Transverse colon (tissue), 4 donors: Measurements from ENCODE around the gene OBP2B.

Experiments
- POLR2A ChIP-seq: fragments of 450-650 bp; IDR thresholded peaks from one replicate; pipeline ENCODE4 v1.6.1; 2016; ENCODE audit warnings: antibody characterized with exemption, mild to moderate bottlenecking, moderate library complexity
- POLR2AphosphoS5 ChIP-seq, 3 donors: sonication (generic); formaldehyde crosslinking; IDR thresholded peaks; one replicate each; pipeline ENCODE4 v1.6.1; 2016; ENCODE audit warnings: antibody characterized with exemption in 3 of 3
- TF ChIP-seq, protein P1 (sequence below), 5 experiments: fragments of 200-600 bp in 3 of 5; fragments of 450-650 bp in 2 of 5; sonication (generic) in 3 of 5; IDR thresholded peaks; 1 replicate in 2 of 5; 2 replicates in 3 of 5; pipeline ENCODE4 v1.5.1; 2016 to 2017; ENCODE audit warnings: antibody characterized with exemption in 5 of 5, inconsistent platforms in 3 of 5, mild to moderate bottlenecking in 2 of 5, moderate library complexity in 1 of 5

DNA sequence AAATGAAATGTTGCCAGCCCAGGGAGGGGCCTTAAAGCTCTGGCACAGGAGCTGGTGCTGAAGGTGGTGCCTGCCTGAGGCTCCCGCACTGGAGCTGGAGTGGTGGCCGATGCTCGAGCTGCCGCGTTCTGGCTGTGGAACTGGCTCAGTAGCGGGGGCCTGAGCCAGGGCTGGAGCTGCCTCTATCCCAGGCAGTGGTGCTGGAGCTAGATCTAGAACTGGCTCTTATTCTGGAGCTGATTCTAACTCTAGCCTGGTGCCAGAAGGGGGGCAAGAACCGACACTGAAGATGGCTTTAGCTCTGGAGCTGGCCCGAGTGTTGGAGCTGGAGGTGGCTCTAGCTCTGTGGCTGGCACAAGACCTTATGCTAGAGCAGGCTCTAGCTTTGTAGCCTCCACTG, 19.2 kb downstream of the OBP2B start:
- TF ChIP-seq, protein P1, sequence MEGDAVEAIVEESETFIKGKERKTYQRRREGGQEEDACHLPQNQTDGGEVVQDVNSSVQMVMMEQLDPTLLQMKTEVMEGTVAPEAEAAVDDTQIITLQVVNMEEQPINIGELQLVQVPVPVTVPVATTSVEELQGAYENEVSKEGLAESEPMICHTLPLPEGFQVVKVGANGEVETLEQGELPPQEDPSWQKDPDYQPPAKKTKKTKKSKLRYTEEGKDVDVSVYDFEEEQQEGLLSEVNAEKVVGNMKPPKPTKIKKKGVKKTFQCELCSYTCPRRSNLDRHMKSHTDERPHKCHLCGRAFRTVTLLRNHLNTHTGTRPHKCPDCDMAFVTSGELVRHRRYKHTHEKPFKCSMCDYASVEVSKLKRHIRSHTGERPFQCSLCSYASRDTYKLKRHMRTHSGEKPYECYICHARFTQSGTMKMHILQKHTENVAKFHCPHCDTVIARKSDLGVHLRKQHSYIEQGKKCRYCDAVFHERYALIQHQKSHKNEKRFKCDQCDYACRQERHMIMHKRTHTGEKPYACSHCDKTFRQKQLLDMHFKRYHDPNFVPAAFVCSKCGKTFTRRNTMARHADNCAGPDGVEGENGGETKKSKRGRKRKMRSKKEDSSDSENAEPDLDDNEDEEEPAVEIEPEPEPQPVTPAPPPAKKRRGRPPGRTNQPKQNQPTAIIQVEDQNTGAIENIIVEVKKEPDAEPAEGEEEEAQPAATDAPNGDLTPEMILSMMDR (IDR thresholded peaks at IDR 0.05): no peak
- no peak for TF ChIP-seq POLR2AphosphoS5 (IDR thresholded peaks at IDR 0.05)
- no peak for TF ChIP-seq POLR2A
